ENCODE measurements around the gene CTSC. TPM values are rescaled to one million over a fixed set of nuclear protein-coding genes. Genes with fewer than 3 reads are reported as not detected.

Gene CTSC
- polyA plus RNA-seq, 1 donor (not counting 4 experiments of a cell fraction or from before 2014, with no cell fraction given) = 658 TPM

GRCh38 chr11:88355887-88356286 lies 18.4 kb upstream of the CTSC start:
- no peaks in the 10 kb centered on the region for H3K27me3 ChIP-seq (ENCODE audit: control insufficient read depth, extremely low read depth, insufficient read depth, low read length)
- no peaks in the 10 kb centered on the region for H3K9me1 ChIP-seq (ENCODE audit: control insufficient read depth, extremely low read depth, insufficient read depth, low read length)
- dilution Hi-C loops (cut with MboI; ENCODE audit: extremely low pct_ligation_motif_present, low sequenced_read_pairs) = no loop called here
- H3K9me3 ChIP-seq (ENCODE audit: control insufficient read depth, low read depth, low read length) = no peaks in the 10 kb centered on the region
- FAIRE-seq (no peak), DNase-seq (ENCODE audit: low read depth, low spot score) (no peak)
- H3K9ac ChIP-seq (ENCODE audit: control insufficient read depth, extremely low read depth, insufficient read depth, low read length) = no peak overlapping the region
- H3K36me3 ChIP-seq (ENCODE audit: control insufficient read depth in 2 of 2, extremely low read depth in 1 of 2, insufficient read depth in 2 of 2, low read length in 2 of 2) = no peaks in the 10 kb centered on the region
- H2AFZ ChIP-seq (ENCODE audit: control insufficient read depth, low read length) = no peak overlapping the region
- H3K4me1 ChIP-seq (ENCODE audit: control insufficient read depth, extremely low read depth, insufficient read depth, low read length) = no peaks in the 10 kb centered on the region
- H4K20me1 ChIP-seq (ENCODE audit: control insufficient read depth, extremely low read depth, insufficient read depth, low read length) = no peaks in the 10 kb centered on the region
- no peak overlapping the region for H3K27ac ChIP-seq (ENCODE audit: control insufficient read depth, insufficient read depth, low read length)
- no peak overlapping the region for H3K4me2 ChIP-seq (ENCODE audit: control insufficient read depth, extremely low read depth, insufficient read depth, low read depth, low read length)
- H3K4me3 ChIP-seq (ENCODE audit: control insufficient read depth in 2 of 3, extremely low read depth in 1 of 3, insufficient read depth in 2 of 3, low read depth in 1 of 3, low read length in 3 of 3) = no peak overlapping the region
- no peaks in the 10 kb centered on the region for H3K79me2 ChIP-seq (ENCODE audit: control insufficient read depth, insufficient read depth, low read length)
- TF ChIP-seq CTCF (optimal IDR thresholded peaks at IDR 0.05 in 1 of 3, IDR thresholded peaks at IDR 0.05 in 1 of 3, conservative IDR thresholded peaks at IDR 0.05 in 1 of 3; ENCODE audit: extremely low read depth in 1 of 3, insufficient read depth in 2 of 3, low read length in 3 of 3) = no peak
- no peak for TF ChIP-seq EZH2 (IDR thresholded peaks at IDR 0.05; ENCODE audit: low read length)

GRCh38 chr11:88354912-88355311 lies 17.4 kb upstream of the CTSC start:
- H3K4me3 ChIP-seq (ENCODE audit: control insufficient read depth in 2 of 3, extremely low read depth in 1 of 3, insufficient read depth in 2 of 3, low read depth in 1 of 3, low read length in 3 of 3) = no peak overlapping the region
- peak; percentile 20 for FAIRE-seq
- no peak overlapping the region for H3K4me2 ChIP-seq (ENCODE audit: control insufficient read depth, extremely low read depth, insufficient read depth, low read depth, low read length)

More at GRCh38 chr11:88354912-88355311, 17.4 kb upstream of the CTSC start:
- Histone ChIP-seq H3K79me2 (ENCODE audit: control insufficient read depth, insufficient read depth, low read length) (no peaks in the 10 kb centered on the region), H3K9ac (ENCODE audit: control insufficient read depth, extremely low read depth, insufficient read depth, low read length) (no peak overlapping the region), H3K27me3 (ENCODE audit: control insufficient read depth, extremely low read depth, insufficient read depth, low read length) (no peaks in the 10 kb centered on the region), H3K9me3 (ENCODE audit: control insufficient read depth, low read depth, low read length) (no peaks in the 10 kb centered on the region), H3K27ac (ENCODE audit: control insufficient read depth, insufficient read depth, low read length) (no peak overlapping the region), H3K4me1 (ENCODE audit: control insufficient read depth, extremely low read depth, insufficient read depth, low read length) (no peaks in the 10 kb centered on the region), H4K20me1 (ENCODE audit: control insufficient read depth, extremely low read depth, insufficient read depth, low read length) (no peaks in the 10 kb centered on the region), H3K9me1 (ENCODE audit: control insufficient read depth, extremely low read depth, insufficient read depth, low read length) (no peaks in the 10 kb centered on the region), H3K36me3 (ENCODE audit: control insufficient read depth in 2 of 2, extremely low read depth in 1 of 2, insufficient read depth in 2 of 2, low read length in 2 of 2) (no peaks in the 10 kb centered on the region), H2AFZ (ENCODE audit: control insufficient read depth, low read length) (no peak overlapping the region)
- dilution Hi-C loops (cut with MboI; ENCODE audit: extremely low pct_ligation_motif_present, low sequenced_read_pairs) = no loop called here
- no peak for TF ChIP-seq EZH2 (IDR thresholded peaks at IDR 0.05; ENCODE audit: low read length)
- no peak for TF ChIP-seq CTCF (optimal IDR thresholded peaks at IDR 0.05 in 1 of 3, IDR thresholded peaks at IDR 0.05 in 1 of 3, conservative IDR thresholded peaks at IDR 0.05 in 1 of 3; ENCODE audit: extremely low read depth in 1 of 3, insufficient read depth in 2 of 3, low read length in 3 of 3)
- no peak for DNase-seq (ENCODE audit: low read depth, low spot score)

Measured in keratinocyte (primary cell).